Panc1 (cell line): ENCODE data around the gene FBXO17.

Source experiments
- POLR2AphosphoS5 ChIP-seq: IDR thresholded peaks from 2 replicates; pipeline ENCODE4 v1.6.1; 2012; ENCODE audit warnings: mild to moderate bottlenecking, low read depth, low read length, moderate library complexity
- SIN3A ChIP-seq: IDR thresholded peaks from 2 replicates; pipeline ENCODE4 v1.6.1; 2012; ENCODE audit warnings: low read depth, mild to moderate bottlenecking, low read length, moderate library complexity, borderline replicate concordance; ENCODE audit not compliant: insufficient read depth
- TCF7L2 ChIP-seq: IDR thresholded peaks from 2 replicates; pipeline ENCODE4 v1.6.1; 2011; ENCODE audit warnings: mild to moderate bottlenecking, low read depth, low read length, inconsistent platforms
- TF ChIP-seq, protein P1 (sequence below): fragments of 450-650 bp; IDR thresholded peaks from 2 replicates; pipeline ENCODE4 v1.5.1; 2017; ENCODE audit warnings: mild to moderate bottlenecking
- TF ChIP-seq, protein P2 (sequence below), 2 experiments: IDR thresholded peaks; 2 replicates each; pipeline ENCODE4 v1.6.1; 2011 to 2012; ENCODE audit warnings: low read depth in 2 of 2, control low read depth in 1 of 2, low read length in 1 of 2, mild to moderate bottlenecking in 1 of 2, moderate library complexity in 1 of 2; ENCODE audit not compliant: insufficient read depth in 1 of 2

DNA sequence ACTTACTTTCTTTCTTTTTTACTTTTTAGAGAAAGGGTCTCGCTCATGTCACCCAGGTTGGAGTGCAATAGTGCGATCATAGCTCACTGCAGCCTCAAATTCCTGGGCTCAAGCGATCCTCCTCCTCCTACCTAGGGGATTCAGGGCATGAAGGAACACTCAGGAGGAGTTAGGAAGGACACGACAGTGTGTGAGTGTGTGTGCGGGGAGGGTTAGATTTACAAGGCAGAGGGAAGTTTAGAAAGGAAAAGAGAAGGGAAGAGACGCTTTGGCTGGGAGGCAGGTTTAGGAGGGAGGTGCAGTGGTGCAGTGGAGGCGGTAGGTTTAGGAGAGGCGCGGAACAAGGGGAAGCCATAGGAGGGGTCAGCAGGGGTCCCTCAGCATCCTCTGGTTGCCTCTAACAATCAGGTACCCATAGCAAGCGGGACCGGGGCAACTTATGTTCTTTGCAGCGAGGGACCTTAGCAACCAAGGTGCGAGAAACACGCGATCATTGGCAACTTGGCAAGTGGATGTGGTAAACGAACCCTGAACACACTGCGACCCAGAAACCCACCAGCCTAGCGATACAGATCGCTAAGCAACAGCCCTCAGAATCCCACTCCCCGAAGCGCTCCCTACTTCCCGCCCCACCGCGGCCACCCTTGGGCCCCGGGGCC lies 76.6 kb downstream of the FBXO17 start:
- no peak for TF ChIP-seq TCF7L2
- TF ChIP-seq, protein P1, sequence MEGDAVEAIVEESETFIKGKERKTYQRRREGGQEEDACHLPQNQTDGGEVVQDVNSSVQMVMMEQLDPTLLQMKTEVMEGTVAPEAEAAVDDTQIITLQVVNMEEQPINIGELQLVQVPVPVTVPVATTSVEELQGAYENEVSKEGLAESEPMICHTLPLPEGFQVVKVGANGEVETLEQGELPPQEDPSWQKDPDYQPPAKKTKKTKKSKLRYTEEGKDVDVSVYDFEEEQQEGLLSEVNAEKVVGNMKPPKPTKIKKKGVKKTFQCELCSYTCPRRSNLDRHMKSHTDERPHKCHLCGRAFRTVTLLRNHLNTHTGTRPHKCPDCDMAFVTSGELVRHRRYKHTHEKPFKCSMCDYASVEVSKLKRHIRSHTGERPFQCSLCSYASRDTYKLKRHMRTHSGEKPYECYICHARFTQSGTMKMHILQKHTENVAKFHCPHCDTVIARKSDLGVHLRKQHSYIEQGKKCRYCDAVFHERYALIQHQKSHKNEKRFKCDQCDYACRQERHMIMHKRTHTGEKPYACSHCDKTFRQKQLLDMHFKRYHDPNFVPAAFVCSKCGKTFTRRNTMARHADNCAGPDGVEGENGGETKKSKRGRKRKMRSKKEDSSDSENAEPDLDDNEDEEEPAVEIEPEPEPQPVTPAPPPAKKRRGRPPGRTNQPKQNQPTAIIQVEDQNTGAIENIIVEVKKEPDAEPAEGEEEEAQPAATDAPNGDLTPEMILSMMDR = no peak
- TF ChIP-seq, protein P2, sequence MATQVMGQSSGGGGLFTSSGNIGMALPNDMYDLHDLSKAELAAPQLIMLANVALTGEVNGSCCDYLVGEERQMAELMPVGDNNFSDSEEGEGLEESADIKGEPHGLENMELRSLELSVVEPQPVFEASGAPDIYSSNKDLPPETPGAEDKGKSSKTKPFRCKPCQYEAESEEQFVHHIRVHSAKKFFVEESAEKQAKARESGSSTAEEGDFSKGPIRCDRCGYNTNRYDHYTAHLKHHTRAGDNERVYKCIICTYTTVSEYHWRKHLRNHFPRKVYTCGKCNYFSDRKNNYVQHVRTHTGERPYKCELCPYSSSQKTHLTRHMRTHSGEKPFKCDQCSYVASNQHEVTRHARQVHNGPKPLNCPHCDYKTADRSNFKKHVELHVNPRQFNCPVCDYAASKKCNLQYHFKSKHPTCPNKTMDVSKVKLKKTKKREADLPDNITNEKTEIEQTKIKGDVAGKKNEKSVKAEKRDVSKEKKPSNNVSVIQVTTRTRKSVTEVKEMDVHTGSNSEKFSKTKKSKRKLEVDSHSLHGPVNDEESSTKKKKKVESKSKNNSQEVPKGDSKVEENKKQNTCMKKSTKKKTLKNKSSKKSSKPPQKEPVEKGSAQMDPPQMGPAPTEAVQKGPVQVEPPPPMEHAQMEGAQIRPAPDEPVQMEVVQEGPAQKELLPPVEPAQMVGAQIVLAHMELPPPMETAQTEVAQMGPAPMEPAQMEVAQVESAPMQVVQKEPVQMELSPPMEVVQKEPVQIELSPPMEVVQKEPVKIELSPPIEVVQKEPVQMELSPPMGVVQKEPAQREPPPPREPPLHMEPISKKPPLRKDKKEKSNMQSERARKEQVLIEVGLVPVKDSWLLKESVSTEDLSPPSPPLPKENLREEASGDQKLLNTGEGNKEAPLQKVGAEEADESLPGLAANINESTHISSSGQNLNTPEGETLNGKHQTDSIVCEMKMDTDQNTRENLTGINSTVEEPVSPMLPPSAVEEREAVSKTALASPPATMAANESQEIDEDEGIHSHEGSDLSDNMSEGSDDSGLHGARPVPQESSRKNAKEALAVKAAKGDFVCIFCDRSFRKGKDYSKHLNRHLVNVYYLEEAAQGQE (IDR thresholded peaks at IDR 0.05; ENCODE audit: insufficient read depth in 1 of 2, low read depth in 2 of 2, low read length in 1 of 2) = no peak
- TF ChIP-seq POLR2AphosphoS5 = no peak
- no peak for TF ChIP-seq SIN3A
